Hepatocyte (in vitro differentiated cells): ENCODE measurements around the gene DEAF1. TPM values are rescaled to one million over a fixed set of nuclear protein-coding genes. Genes with fewer than 3 reads are reported as not detected.

Experiments used
- DNase-seq: peaks from one replicate; pipeline ENCODE4 v3.0.0-alpha.2; 2016; ENCODE audit warnings: low spot score
- H2AFZ ChIP-seq: fragments of 200-600 bp; sonication (generic); 2 replicates; pipeline ENCODE4 v1.6.0; 2016; ENCODE audit warnings: antibody characterized with exemption, mild to moderate bottlenecking
- H3K27ac ChIP-seq: fragments of 200-600 bp; sonication (generic); 2 replicates; pipeline ENCODE4 v1.5.1; 2016; ENCODE audit warnings: mild to moderate bottlenecking
- H3K27me3 ChIP-seq: fragments of 200-600 bp; sonication (generic); 2 replicates; pipeline ENCODE4 v1.6.1; 2016
- H3K36me3 ChIP-seq: fragments of 200-600 bp; sonication (generic); replicated peaks from 2 replicates; pipeline ENCODE4 v1.5.1; 2016; ENCODE audit warnings: low read depth; ENCODE audit not compliant: insufficient read depth
- H3K4me1 ChIP-seq: fragments of 200-600 bp; sonication (generic); 2 replicates; pipeline ENCODE4 v1.5.1; 2016; ENCODE audit warnings: mild to moderate bottlenecking, moderate library complexity; ENCODE audit not compliant: insufficient read depth
- H3K4me2 ChIP-seq: fragments of 200-600 bp; sonication (generic); 2 replicates; pipeline ENCODE4 v1.6.0; 2016
- H3K4me3 ChIP-seq: fragments of 200-600 bp; sonication (generic); 2 replicates; pipeline ENCODE4 v1.5.1; 2016; ENCODE audit warnings: mild to moderate bottlenecking
- H3K79me2 ChIP-seq: fragments of 200-600 bp; sonication (generic); 2 replicates; pipeline ENCODE4 v1.6.0; 2017; ENCODE audit warnings: mild to moderate bottlenecking
- H3K9me2 ChIP-seq: fragments of 200-600 bp; sonication (generic); replicated peaks from 2 replicates; pipeline ENCODE4 v1.6.0; 2017; ENCODE audit warnings: mild to moderate bottlenecking; ENCODE audit not compliant: insufficient read depth
- H3K9me3 ChIP-seq: fragments of 200-600 bp; sonication (generic); 2 replicates; pipeline ENCODE4 v1.5.1; 2016; ENCODE audit warnings: low read depth, mild to moderate bottlenecking
- H4K20me1 ChIP-seq: fragments of 200-600 bp; sonication (generic); 2 replicates; pipeline ENCODE4 v1.6.0; 2016; ENCODE audit warnings: mild to moderate bottlenecking; ENCODE audit not compliant: insufficient read depth, poor library complexity, severe bottlenecking
- CTCF ChIP-seq: fragments of 200-600 bp; sonication (generic); IDR thresholded peaks from 2 replicates; pipeline ENCODE4 v1.5.1; 2016; ENCODE audit warnings: antibody characterized with exemption, mild to moderate bottlenecking; ENCODE audit not compliant: poor library complexity
- EZH2 ChIP-seq: fragments of 200-600 bp; sonication (generic); IDR thresholded peaks from 2 replicates; pipeline ENCODE4 v1.6.1; 2016; ENCODE audit warnings: antibody characterized with exemption, mild to moderate bottlenecking, borderline replicate concordance
- EZH2phosphoT487 ChIP-seq: fragments of 200-600 bp; sonication (generic); IDR thresholded peaks from one replicate; pipeline ENCODE4 v1.6.1; 2018; ENCODE audit warnings: antibody characterized with exemption, mild to moderate bottlenecking, low read depth, moderate library complexity; ENCODE audit not compliant: unreplicated experiment, severe bottlenecking
- WGBS: methylation state at CpG from one replicate; pipeline ENCODE4 v1.1.6; 2016; ENCODE audit warnings: low lambda C conversion rate; ENCODE audit errors: missing lambda C conversion rate; 5-methylcytosine and 5-hydroxymethylcytosine counted together
- polyA plus RNA-seq: library from polyadenylated mRNA; unstranded; fragments of >200 nt; fragmentation: Nextera tagmentation; extraction: Ambion mirVana; gene quantifications from 2 replicates; pipeline ENCODE4 v1.2.1, GENCODE V29; 2016
- total RNA-seq: library from RNA; depleted of rRNA; stranded (reverse); fragments of >200 nt; gene quantifications from 2 replicates; pipeline ENCODE4 v1.2.3, GENCODE V29; 2014

Gene DEAF1
- total and polyA plus RNA-seq, 2 experiments from 2014 or later, result 27.2 to 59.1 TPM

GRCh38 chr11:645536-645935 is 49.5 kb downstream of the DEAF1 start:
- no peaks in the 10 kb centered on the region for H3K9me2 ChIP-seq
- no peaks in the 10 kb centered on the region for H3K9me3 ChIP-seq
- H3K79me2 ChIP-seq, result no peaks in the 10 kb centered on the region
- TF ChIP-seq EZH2phosphoT487 (no peak), CTCF (no peak), EZH2 (no peak)
- H3K4me2 ChIP-seq, result no peak overlapping the region
- peaks cover 5% of the 10 kb centered on the region for H3K27me3 ChIP-seq
- H3K27ac ChIP-seq, result no peak overlapping the region
- H4K20me1 ChIP-seq, result peaks cover 2% of the 10 kb centered on the region
- no peak for DNase-seq
- H3K4me1 ChIP-seq, result no peaks in the 10 kb centered on the region
- H3K36me3 ChIP-seq, result no peaks in the 10 kb centered on the region
- no peak overlapping the region for H2AFZ ChIP-seq
- no peak overlapping the region for H3K4me3 ChIP-seq
- 92% methylated on average over 16 of the region's 16 CpGs for WGBS

GRCh38 chr11:643849-644738 is 50.9 kb downstream of the DEAF1 start:
- Histone ChIP-seq H3K27me3 (peaks cover 13% of the 10 kb centered on the region), H3K79me2 (no peaks in the 10 kb centered on the region), H3K4me3 (no peak overlapping the region), H3K27ac (no peak overlapping the region), H4K20me1 (peaks cover 10% of the 10 kb centered on the region), H3K4me1 (peaks cover 2% of the 10 kb centered on the region), H3K9me2 (no peaks in the 10 kb centered on the region), H3K9me3 (no peaks in the 10 kb centered on the region), H3K4me2 (no peak overlapping the region), H2AFZ (no peak overlapping the region), H3K36me3 (no peaks in the 10 kb centered on the region)
- no peak for DNase-seq
- TF ChIP-seq CTCF (no peak), EZH2 (no peak), EZH2phosphoT487 (no peak)
- 93% methylated on average over 46 of the region's 50 CpGs for WGBS

GRCh38 chr11:643366-643765 is 51.7 kb downstream of the DEAF1 start:
- Histone ChIP-seq H3K79me2 (no peaks in the 10 kb centered on the region), H3K9me3 (no peaks in the 10 kb centered on the region), H4K20me1 (peaks cover 17% of the 10 kb centered on the region), H3K27ac (no peak overlapping the region), H3K4me3 (no peak overlapping the region), H3K36me3 (no peaks in the 10 kb centered on the region), H3K4me2 (no peak overlapping the region), H3K27me3 (peaks cover 20% of the 10 kb centered on the region), H2AFZ (no peak overlapping the region), H3K9me2 (no peaks in the 10 kb centered on the region), H3K4me1 (peaks cover 9% of the 10 kb centered on the region)
- 84% methylated on average over 9 of the region's 9 CpGs for WGBS
- no peak for DNase-seq
- TF ChIP-seq EZH2 (no peak), EZH2phosphoT487 (no peak), CTCF (no peak)
